ENCODE data around the gene AIPL1. TPM values are rescaled to one million over a fixed set of nuclear protein-coding genes. Genes with fewer than 3 reads are reported as not detected.
A peak's percentile ranks its signal among the peaks of the same experiment; 100 is the strongest.

Gene AIPL1
- total RNA-seq, 1 donor from 2014 or later: not detected

DNA sequence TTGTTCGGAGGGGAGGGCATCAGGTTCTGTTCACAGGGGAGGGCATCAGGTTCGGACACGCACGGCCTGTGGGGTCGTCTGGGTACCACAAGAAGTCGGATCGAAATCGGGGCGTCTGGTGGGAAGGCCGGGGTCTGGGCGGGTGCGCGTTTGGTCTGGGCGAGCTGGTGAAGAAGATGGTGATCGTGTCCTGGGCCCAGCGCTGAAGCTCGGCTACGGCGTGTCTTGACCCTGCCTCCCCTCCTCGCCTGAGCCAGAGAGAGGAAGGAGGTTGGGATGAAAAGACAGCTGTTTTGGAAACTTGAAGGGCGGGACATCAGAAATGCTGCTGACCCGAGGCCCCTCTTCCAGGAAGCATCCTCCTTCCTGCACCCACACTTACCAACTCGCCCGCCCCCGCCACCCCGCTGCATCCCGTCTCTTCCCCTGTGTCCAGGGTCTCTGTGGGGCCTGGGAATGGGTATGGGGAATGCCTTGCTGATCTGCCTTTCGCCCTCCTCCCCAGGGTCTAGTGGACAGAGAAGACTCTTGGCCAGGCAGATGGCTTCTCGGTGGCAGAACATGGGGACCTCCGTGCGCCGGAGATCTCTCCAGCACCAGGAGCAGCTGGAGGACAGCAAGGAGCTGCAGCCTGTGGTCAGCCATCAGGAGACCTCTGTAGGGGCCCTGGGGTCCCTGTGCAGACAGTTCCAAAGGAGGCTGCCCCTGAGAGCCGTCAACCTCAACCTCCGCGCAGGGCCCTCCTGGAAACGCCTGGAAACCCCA is 9.8 kb upstream of the AIPL1 start:
- Mint-ChIP-seq H3K27ac (ENCODE audit: unreplicated experiment) (peak overlapping the region; percentile 86), H3K4me3 (ENCODE audit: unreplicated experiment) (peak overlapping the region; percentile 96), H3K27me3 (ENCODE audit: low read depth) (no peaks in the 10 kb centered on the region), H3K9me3 (ENCODE audit: low read depth) (no peaks in the 10 kb centered on the region), H3K4me1 (ENCODE audit: low read depth) (peaks cover 12% of the 10 kb centered on the region), H3K36me3 (ENCODE audit: low read depth) (no peaks in the 10 kb centered on the region)
- peak; percentile 71 for DNase-seq (ENCODE audit: low spot score)
- TF ChIP-seq, protein P1, sequence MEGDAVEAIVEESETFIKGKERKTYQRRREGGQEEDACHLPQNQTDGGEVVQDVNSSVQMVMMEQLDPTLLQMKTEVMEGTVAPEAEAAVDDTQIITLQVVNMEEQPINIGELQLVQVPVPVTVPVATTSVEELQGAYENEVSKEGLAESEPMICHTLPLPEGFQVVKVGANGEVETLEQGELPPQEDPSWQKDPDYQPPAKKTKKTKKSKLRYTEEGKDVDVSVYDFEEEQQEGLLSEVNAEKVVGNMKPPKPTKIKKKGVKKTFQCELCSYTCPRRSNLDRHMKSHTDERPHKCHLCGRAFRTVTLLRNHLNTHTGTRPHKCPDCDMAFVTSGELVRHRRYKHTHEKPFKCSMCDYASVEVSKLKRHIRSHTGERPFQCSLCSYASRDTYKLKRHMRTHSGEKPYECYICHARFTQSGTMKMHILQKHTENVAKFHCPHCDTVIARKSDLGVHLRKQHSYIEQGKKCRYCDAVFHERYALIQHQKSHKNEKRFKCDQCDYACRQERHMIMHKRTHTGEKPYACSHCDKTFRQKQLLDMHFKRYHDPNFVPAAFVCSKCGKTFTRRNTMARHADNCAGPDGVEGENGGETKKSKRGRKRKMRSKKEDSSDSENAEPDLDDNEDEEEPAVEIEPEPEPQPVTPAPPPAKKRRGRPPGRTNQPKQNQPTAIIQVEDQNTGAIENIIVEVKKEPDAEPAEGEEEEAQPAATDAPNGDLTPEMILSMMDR (IDR thresholded peaks at IDR 0.05): no peak

DNA sequence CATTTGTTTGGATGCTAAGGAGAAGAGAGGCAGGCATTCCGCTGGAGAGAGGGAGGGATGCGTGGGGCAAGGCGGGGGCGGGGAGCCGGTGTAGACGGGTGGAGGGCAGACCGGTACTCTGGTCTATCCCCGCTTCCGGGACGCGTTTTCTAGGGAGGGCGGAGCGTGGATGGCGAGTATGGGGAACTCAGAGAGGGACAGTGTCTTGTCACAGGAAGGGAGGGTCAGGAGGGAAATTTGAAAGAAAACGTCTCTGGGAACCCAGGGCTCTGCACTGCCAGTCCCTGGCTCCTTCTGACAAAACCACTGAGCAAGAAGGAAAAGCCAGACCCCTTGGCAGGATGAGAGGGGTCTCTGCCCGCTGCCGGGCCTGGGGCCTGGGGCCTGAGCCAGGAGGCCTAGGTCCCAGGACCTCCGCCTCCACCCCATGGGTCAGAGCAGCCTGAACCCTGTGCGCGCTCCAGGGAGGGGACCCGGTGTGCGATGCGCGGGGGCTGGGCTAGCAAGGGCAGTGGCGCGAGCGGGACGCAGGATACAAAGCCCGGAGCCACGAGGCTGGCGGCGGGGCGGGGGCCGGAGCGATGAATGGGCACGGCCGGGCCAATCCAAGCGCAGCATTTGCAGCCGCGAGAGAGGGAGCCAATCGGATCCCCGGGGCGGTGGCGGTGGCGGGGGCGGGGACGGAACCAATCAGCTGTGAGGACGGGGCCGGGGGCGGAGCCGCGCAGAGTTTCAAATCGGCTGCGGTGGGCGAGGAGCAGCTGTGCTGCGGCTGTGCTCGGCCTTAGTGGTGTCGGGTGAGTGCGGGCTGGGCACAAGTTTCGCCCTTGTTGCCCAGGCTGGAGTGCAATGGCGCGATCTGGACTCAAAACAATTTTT is 9.0 kb upstream of the AIPL1 start, which contains the start of gene PIMREG:
Gene PIMREG, plus strand, starts transcription at position 764 of the 879 bp plus-strand sequence. CDS start 656 bp downstream, outside the sequence.
- Mint-ChIP-seq H3K27ac (ENCODE audit: unreplicated experiment) (peak within 1 kb of the TSS; percentile 97), H3K36me3 (ENCODE audit: low read depth) (no peaks in the 10 kb centered on the region), H3K9me3 (ENCODE audit: low read depth) (no peaks in the 10 kb centered on the region), H3K27me3 (ENCODE audit: low read depth) (no peaks in the 10 kb centered on the region), H3K4me1 (ENCODE audit: low read depth) (peaks cover 12% of the 10 kb centered on the region), H3K4me3 (ENCODE audit: unreplicated experiment) (peak within 1 kb of the TSS; percentile 96)
- peak; percentile 97 for DNase-seq (ENCODE audit: low spot score)
- TF ChIP-seq, protein P1 (IDR thresholded peaks at IDR 0.05): no peak

DNA sequence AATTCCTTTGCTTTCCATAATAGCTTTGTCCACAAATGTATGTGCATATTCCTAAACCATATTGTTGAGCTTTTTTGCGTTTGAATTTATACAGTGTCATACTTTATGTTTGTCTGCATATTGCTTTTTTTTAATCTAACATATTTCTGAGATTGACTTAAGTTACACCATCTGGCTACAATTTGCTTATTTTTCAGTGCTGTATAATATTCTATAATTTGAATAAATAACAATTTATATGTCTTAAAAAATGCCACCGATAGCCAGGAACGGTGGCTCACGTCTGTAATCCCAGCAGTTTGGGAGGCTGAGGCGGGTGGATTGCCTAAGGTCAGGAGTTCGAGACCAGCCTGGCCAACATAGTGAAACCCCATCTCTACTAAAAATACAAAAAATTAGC is 7.9 kb upstream of the AIPL1 start:
- H3K4me1 Mint-ChIP-seq (ENCODE audit: low read depth): peaks cover 12% of the 10 kb centered on the region
- TF ChIP-seq, protein P1 (IDR thresholded peaks at IDR 0.05): no peak
- H3K9me3 Mint-ChIP-seq (ENCODE audit: low read depth): no peaks in the 10 kb centered on the region
- no peak for DNase-seq (ENCODE audit: low spot score)
- H3K27ac Mint-ChIP-seq (ENCODE audit: unreplicated experiment): no peak overlapping the region
- H3K4me3 Mint-ChIP-seq (ENCODE audit: unreplicated experiment): no peak overlapping the region
- peaks cover under 1% of the 10 kb centered on the region for H3K27me3 Mint-ChIP-seq (ENCODE audit: low read depth)
- no peaks in the 10 kb centered on the region for H3K36me3 Mint-ChIP-seq (ENCODE audit: low read depth)

DNA sequence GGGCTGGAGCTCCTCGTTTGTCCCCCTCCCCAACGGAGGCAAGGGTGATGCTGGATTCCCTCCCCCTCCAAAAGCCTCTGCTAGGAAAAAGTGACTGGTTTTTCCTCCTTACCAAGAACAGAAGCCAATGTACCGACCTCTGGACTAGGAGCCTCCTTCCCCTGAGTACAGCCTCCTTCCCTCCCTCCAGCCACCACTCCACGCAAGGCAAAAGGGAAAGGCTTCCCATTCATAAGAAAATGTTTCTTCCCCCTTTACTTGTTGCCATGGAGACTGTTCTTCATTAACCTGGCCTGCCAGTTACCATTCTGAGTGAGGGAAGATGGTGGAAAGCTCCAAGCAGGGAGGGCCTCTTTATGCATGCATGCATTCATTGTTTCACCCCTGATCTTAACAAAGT is 5.0 kb upstream of the AIPL1 start:
- no peaks in the 10 kb centered on the region for H3K36me3 Mint-ChIP-seq (ENCODE audit: low read depth)
- H3K27ac Mint-ChIP-seq (ENCODE audit: unreplicated experiment): no peak overlapping the region
- peaks cover 10% of the 10 kb centered on the region for H3K27me3 Mint-ChIP-seq (ENCODE audit: low read depth)
- DNase-seq (ENCODE audit: low spot score): no peak
- no peaks in the 10 kb centered on the region for H3K9me3 Mint-ChIP-seq (ENCODE audit: low read depth)
- TF ChIP-seq, protein P1 (IDR thresholded peaks at IDR 0.05): no peak
- no peak overlapping the region for H3K4me3 Mint-ChIP-seq (ENCODE audit: unreplicated experiment)
- H3K4me1 Mint-ChIP-seq (ENCODE audit: low read depth): peaks cover 12% of the 10 kb centered on the region

DNA sequence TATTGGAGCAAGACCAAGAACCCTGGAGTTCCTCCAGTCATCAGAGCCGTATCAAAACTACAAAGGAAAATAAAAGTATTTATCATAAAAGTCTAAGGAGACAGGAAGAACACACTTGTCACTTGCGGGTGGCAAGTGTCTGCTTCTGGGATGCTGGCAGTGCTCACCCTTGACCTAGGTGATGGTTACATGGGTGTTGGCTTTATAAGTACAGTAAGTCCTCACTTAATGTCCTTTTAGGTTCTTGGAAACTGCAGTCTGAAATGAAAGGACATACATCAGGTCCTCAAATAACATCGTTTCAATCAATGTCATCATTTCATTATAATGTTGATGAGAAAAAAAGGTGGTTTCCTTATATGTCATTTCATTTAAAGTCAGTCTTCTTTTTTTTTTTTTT is 3.0 kb upstream of the AIPL1 start:
- no peak for DNase-seq (ENCODE audit: low spot score)
- Mint-ChIP-seq H3K4me1 (ENCODE audit: low read depth) (no peaks in the 10 kb centered on the region), H3K4me3 (ENCODE audit: unreplicated experiment) (no peak overlapping the region), H3K36me3 (ENCODE audit: low read depth) (no peaks in the 10 kb centered on the region), H3K27ac (ENCODE audit: unreplicated experiment) (no peak overlapping the region), H3K27me3 (ENCODE audit: low read depth) (peaks cover 10% of the 10 kb centered on the region), H3K9me3 (ENCODE audit: low read depth) (no peaks in the 10 kb centered on the region)
- TF ChIP-seq, protein P1 (IDR thresholded peaks at IDR 0.05): no peak
